ENCODE results near the gene UBQLN3.

DNA sequence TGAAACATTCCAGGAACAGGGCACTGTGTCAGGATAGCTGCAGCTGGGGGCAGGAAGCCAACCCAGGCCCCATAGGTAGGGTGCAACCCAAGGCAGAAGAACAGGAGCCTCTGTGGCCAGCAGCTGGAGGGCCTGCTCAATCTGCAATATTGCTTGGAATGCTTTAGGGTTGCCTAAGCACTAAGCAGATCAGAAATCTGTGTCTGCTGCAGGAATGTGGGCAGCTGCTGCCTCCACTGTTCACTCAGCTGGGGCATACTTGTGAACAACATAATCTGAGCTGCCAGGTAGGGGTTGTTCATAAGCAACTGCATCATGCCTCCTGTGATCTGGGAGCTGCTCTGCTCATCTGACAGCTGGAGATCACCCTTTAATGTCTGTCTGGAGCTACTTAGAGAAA, 5.1 kb upstream of the UBQLN3 start:
- TF ChIP-seq, protein P1, sequence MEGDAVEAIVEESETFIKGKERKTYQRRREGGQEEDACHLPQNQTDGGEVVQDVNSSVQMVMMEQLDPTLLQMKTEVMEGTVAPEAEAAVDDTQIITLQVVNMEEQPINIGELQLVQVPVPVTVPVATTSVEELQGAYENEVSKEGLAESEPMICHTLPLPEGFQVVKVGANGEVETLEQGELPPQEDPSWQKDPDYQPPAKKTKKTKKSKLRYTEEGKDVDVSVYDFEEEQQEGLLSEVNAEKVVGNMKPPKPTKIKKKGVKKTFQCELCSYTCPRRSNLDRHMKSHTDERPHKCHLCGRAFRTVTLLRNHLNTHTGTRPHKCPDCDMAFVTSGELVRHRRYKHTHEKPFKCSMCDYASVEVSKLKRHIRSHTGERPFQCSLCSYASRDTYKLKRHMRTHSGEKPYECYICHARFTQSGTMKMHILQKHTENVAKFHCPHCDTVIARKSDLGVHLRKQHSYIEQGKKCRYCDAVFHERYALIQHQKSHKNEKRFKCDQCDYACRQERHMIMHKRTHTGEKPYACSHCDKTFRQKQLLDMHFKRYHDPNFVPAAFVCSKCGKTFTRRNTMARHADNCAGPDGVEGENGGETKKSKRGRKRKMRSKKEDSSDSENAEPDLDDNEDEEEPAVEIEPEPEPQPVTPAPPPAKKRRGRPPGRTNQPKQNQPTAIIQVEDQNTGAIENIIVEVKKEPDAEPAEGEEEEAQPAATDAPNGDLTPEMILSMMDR (IDR thresholded peaks at IDR 0.05; ENCODE audit: low read length) = no peak
- no peak for TF ChIP-seq EZH2 (optimal IDR thresholded peaks at IDR 0.05; ENCODE audit: low read depth, low read length)
- TF ChIP-seq EZH2phosphoT487 (IDR thresholded peaks at IDR 0.05; ENCODE audit: low read length) = no peak
